IMR-90 (cell line): ENCODE measurements around the gene STAG1. TPM values are rescaled to one million over a fixed set of nuclear protein-coding genes. Genes with fewer than 3 reads are reported as not detected.

Experiments
- ATAC-seq: fragments of 200-7000 bp; cut with Tn5 transposase; 2 replicates; pipeline ENCODE4 v1.9.1; 2020; ENCODE audit warnings: low read depth, mild to moderate bottlenecking, moderate library complexity
- BruUV-seq: library from RNA; stranded (reverse); fragments of 400-500 nt; replicated peaks from 2 replicates; lab custom pipeline; 2021; lab: Mats Ljungman, UMichigan
- CTCF ChIA-PET: fragments of 300-600 bp; formaldehyde crosslinking; extraction: SDS; loops from one replicate; lab custom pipeline; 2021; ENCODE audit warnings: antibody characterized with exemption; lab: Yijun Ruan, JAX
- POLR2A ChIA-PET: fragments of 300-600 bp; sonication (Branson Sonifier 250); formaldehyde crosslinking; loops from one replicate; lab custom pipeline; 2022; ENCODE audit warnings: antibody characterized with exemption; ENCODE audit not compliant: unreplicated experiment; lab: Charles Lee
- DNase-seq: peaks from one replicate; pipeline ENCODE4 v3.0.0; 2013
- H2AFZ ChIP-seq: replicated peaks from 2 replicates; pipeline ENCODE3; 2013; ENCODE audit warnings: low read length, mild to moderate bottlenecking; ENCODE audit not compliant: poor library complexity
- H2AK5ac ChIP-seq: 2 replicates; pipeline ENCODE4 v1.6.1; 2013; ENCODE audit warnings: low read depth, low read length, inconsistent platforms
- H2AK9ac ChIP-seq: replicated peaks from 2 replicates; pipeline ENCODE3; 2013; ENCODE audit warnings: mild to moderate bottlenecking, low read depth, low read length, moderate library complexity; ENCODE audit not compliant: poor library complexity
- H2BK120ac ChIP-seq: 2 replicates; pipeline ENCODE4 v1.6.1; 2013; ENCODE audit warnings: low read depth, low read length, inconsistent platforms
- H2BK15ac ChIP-seq: 3 replicates; pipeline ENCODE4 v1.6.1; 2013; ENCODE audit warnings: low read depth, low read length, inconsistent platforms
- H2BK20ac ChIP-seq: 2 replicates; pipeline ENCODE4 v1.6.1; 2013; ENCODE audit warnings: low read depth, mild to moderate bottlenecking, inconsistent platforms, low read length, moderate library complexity
- H2BK5ac ChIP-seq: 2 replicates; pipeline ENCODE4 v1.6.1; 2013; ENCODE audit warnings: mild to moderate bottlenecking, low read depth, low read length, inconsistent platforms; ENCODE audit not compliant: poor library complexity, severe bottlenecking
- H3K14ac ChIP-seq: replicated peaks from 2 replicates; pipeline ENCODE4 v1.6.1; 2013; ENCODE audit warnings: low read depth, low read length, inconsistent platforms
- H3K18ac ChIP-seq: 2 replicates; pipeline ENCODE4 v1.6.1; 2013; ENCODE audit warnings: low read depth, low read length, control low read depth
- H3K23ac ChIP-seq: 2 replicates; pipeline ENCODE4 v1.6.1; 2013; ENCODE audit warnings: low read depth, low read length, inconsistent platforms
- H3K27ac ChIP-seq: 2 replicates; pipeline ENCODE4 v1.5.1; 2013; ENCODE audit warnings: mild to moderate bottlenecking, control low read depth, low read length; ENCODE audit not compliant: insufficient read depth
- H3K27me3 ChIP-seq: 2 replicates; pipeline ENCODE4 v1.6.1; 2013; ENCODE audit warnings: low read length; ENCODE audit not compliant: control insufficient read depth, insufficient read depth
- H3K36me3 ChIP-seq: 2 replicates; pipeline ENCODE4 v1.6.1; 2013; ENCODE audit warnings: low read length, mixed read lengths; ENCODE audit not compliant: control insufficient read depth, insufficient read depth
- H3K4ac ChIP-seq: 2 replicates; pipeline ENCODE4 v1.6.1; 2013; ENCODE audit warnings: low read depth, low read length, inconsistent platforms
- H3K4me1 ChIP-seq: 2 replicates; pipeline ENCODE4 v1.6.1; 2013; ENCODE audit warnings: low read length, mixed read lengths; ENCODE audit not compliant: control insufficient read depth, insufficient read depth
- H3K4me2 ChIP-seq: 2 replicates; pipeline ENCODE4 v1.6.1; 2013; ENCODE audit warnings: low read depth, mild to moderate bottlenecking, control low read depth, low read length, moderate library complexity
- H3K4me3 ChIP-seq: 2 replicates; pipeline ENCODE4 v1.5.1; 2013; ENCODE audit warnings: low read depth, mild to moderate bottlenecking, control low read depth, low read length, moderate library complexity; ENCODE audit not compliant: insufficient read depth
- H3K56ac ChIP-seq: 2 replicates; pipeline ENCODE4 v1.6.1; 2013; ENCODE audit warnings: low read length, inconsistent platforms; ENCODE audit not compliant: insufficient read depth; ENCODE audit errors: extremely low read depth
- H3K79me1 ChIP-seq, 2 experiments: 2 replicates each; pipeline ENCODE4 v1.6.1; 2013; ENCODE audit warnings: low read length in 2 of 2, inconsistent platforms in 1 of 2, low read depth in 1 of 2
- H3K9ac ChIP-seq: 2 replicates; pipeline ENCODE4 v1.6.1; 2013; ENCODE audit warnings: low read depth, low read length, control low read depth
- H3K9me1 ChIP-seq: 2 replicates; pipeline ENCODE4 v1.6.1; 2013; ENCODE audit warnings: low read length, inconsistent platforms; ENCODE audit not compliant: insufficient read depth
- H3K9me3 ChIP-seq: 2 replicates; pipeline ENCODE4 v1.6.1; 2013; ENCODE audit warnings: low read length; ENCODE audit not compliant: control insufficient read depth, insufficient read depth
- H4K20me1 ChIP-seq: 2 replicates; pipeline ENCODE4 v1.6.1; 2013; ENCODE audit warnings: low read length, inconsistent platforms; ENCODE audit not compliant: insufficient read depth
- H4K5ac ChIP-seq: 2 replicates; pipeline ENCODE4 v1.6.1; 2013; ENCODE audit warnings: mild to moderate bottlenecking, low read depth, low read length, control low read depth
- H4K8ac ChIP-seq, 2 experiments: 2 replicates each; pipeline ENCODE4 v1.6.1; 2013; ENCODE audit warnings: low read depth in 2 of 2, low read length in 2 of 2, control low read depth in 1 of 2, inconsistent platforms in 1 of 2
- H4K91ac ChIP-seq: 2 replicates; pipeline ENCODE4 v1.6.1; 2013; ENCODE audit warnings: low read depth, low read length, inconsistent platforms; ENCODE audit not compliant: insufficient read depth
- BHLHE40 ChIP-seq: fragments of 150-350 bp; IDR thresholded peaks from 2 replicates; pipeline ENCODE4 v1.6.1; 2016; ENCODE audit warnings: mild to moderate bottlenecking, low read depth, low read length
- CEBPB ChIP-seq: IDR thresholded peaks from 2 replicates; pipeline ENCODE4 v1.6.1; 2012; ENCODE audit warnings: low read depth, low read length, improper control_type of control experiment
- FOS ChIP-seq: fragments of 150-350 bp; IDR thresholded peaks from 2 replicates; pipeline ENCODE4 v1.6.1; 2016; ENCODE audit warnings: low read depth, low read length
- MAFK ChIP-seq: IDR thresholded peaks from 2 replicates; pipeline ENCODE4 v1.6.1; 2012; ENCODE audit warnings: low read depth, low read length, improper control_type of control experiment
- MAZ ChIP-seq: IDR thresholded peaks from 2 replicates; pipeline ENCODE4 v1.6.1; 2012; ENCODE audit warnings: low read depth, mild to moderate bottlenecking, low read length, improper control_type of control experiment, moderate library complexity, borderline replicate concordance
- MXI1 ChIP-seq: IDR thresholded peaks from 2 replicates; pipeline ENCODE4 v1.6.1; 2012; ENCODE audit warnings: low read depth, mild to moderate bottlenecking, low read length, moderate library complexity, borderline replicate concordance
- NFE2L2 ChIP-seq: fragments of 150-350 bp; IDR thresholded peaks from 2 replicates; pipeline ENCODE4 v1.6.1; 2016; ENCODE audit warnings: low read depth, mild to moderate bottlenecking, low read length
- RAD21 ChIP-seq: IDR thresholded peaks from 2 replicates; pipeline ENCODE4 v1.6.1; 2012; ENCODE audit warnings: low read length, improper control_type of control experiment
- RCOR1 ChIP-seq: IDR thresholded peaks from 2 replicates; pipeline ENCODE4 v1.6.1; 2012; ENCODE audit warnings: mild to moderate bottlenecking, low read length, improper control_type of control experiment; ENCODE audit not compliant: insufficient replicate concordance
- RFX5 ChIP-seq: IDR thresholded peaks from 2 replicates; pipeline ENCODE4 v1.8.0; 2012; ENCODE audit warnings: low read depth, mild to moderate bottlenecking, low read length, moderate library complexity
- SMC3 ChIP-seq: fragments of 150-350 bp; IDR thresholded peaks from 2 replicates; pipeline ENCODE4 v1.6.1; 2016; ENCODE audit warnings: low read depth, mild to moderate bottlenecking, antibody characterized with exemption, low read length, moderate library complexity
- dilution Hi-C: fragments of 300-500 bp; cut with HindIII; formaldehyde crosslinking; loops from one replicate; pipeline ENCODE4 v1.14.3; 2018; ENCODE audit warnings: low sequenced_read_pairs; ENCODE audit not compliant: unreplicated experiment
- in situ Hi-C: fragments of 300-500 bp; cut with MboI; formaldehyde crosslinking; loops from 3 replicates; pipeline ENCODE4 v1.14.3; 2019; ENCODE audit warnings: low sequenced_read_pairs, inconsistent platforms, mixed read lengths
- intact Hi-C: fragments of 100-400 bp; cut with micrococcal nuclease; formaldehyde crosslinking; loops from 2 replicates; pipeline ENCODE4 v1.10.0; 2022
- polyA plus RNA-seq, 3 experiments: library from polyadenylated mRNA; depleted of rRNA; stranded (reverse); fragments of >200 nt; gene quantifications; 2 replicates each; pipeline ENCODE4 v1.2.3, GENCODE V29; 2012; ENCODE audit warnings: low replicate concordance in 1 of 3
- total RNA-seq: library from RNA; depleted of rRNA; stranded (reverse); fragments of >200 nt; gene quantifications from 2 replicates; pipeline ENCODE4 v1.2.3, GENCODE V29; 2012
- TF ChIP-seq, protein P1 (sequence below): conservative IDR thresholded peaks from 2 replicates; pipeline ENCODE4 v1.5.1; 2012; ENCODE audit warnings: mild to moderate bottlenecking, low read depth, low read length, improper control_type of control experiment
- TF ChIP-seq, protein P2 (sequence below): fragments of 150-350 bp; IDR thresholded peaks from 2 replicates; pipeline ENCODE4 v1.6.1; 2016; ENCODE audit warnings: low read depth, mild to moderate bottlenecking, low read length, moderate library complexity, borderline replicate concordance
- TF ChIP-seq, protein P3 (sequence below): fragments of 150-350 bp; IDR thresholded peaks from 2 replicates; pipeline ENCODE4 v1.6.1; 2017; ENCODE audit warnings: mild to moderate bottlenecking, antibody characterized with exemption, low read length, low read depth

STAG1 gene
- total and polyA plus RNA-seq, 2 of the 4 experiments (the other 2 are of a cell fraction): 9.6 to 32.3 TPM

DNA sequence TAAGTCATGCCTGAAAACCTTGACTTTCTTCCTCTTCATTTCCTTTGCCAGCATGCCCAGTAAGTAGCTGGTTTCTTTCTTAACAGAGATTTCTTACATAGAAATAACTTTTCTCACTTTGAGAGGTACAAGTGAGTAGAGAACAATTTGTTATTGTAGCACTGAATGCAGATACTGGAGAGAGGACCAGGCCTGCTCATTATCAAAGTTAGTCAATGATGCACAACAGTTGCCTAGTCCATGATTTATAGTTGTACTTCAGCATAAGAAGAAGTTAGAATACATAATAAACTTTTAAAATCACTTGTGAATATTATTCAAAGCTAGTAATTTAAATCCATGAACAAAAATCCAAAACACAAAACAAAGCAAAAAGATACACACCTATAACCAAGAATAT, 289.0 kb downstream of the STAG1 start:
- Histone ChIP-seq H2AK5ac (no peak overlapping the region), H3K36me3 (no peaks in the 10 kb centered on the region; the same call in 1 of the 2 replicates), H3K9ac (no peak overlapping the region), H3K27me3 (no peaks in the 10 kb centered on the region), H3K27ac (no peak overlapping the region; the same call in 1 of the 2 replicates), H2AK9ac (no peak overlapping the region), H4K20me1 (no peaks in the 10 kb centered on the region), H4K8ac (peak overlapping the region in 1 of 2 experiments; percentile 69; a peak in 1 of 4 replicates), H3K79me1 (peaks cover 10 to 18% of the 10 kb centered on the region in 2 experiments; a peak in 2 of 4 replicates), H3K23ac (no peak overlapping the region), H3K9me1 (no peaks in the 10 kb centered on the region), H2BK15ac (peak overlapping the region; percentile 20; the same call in 1 of the 3 replicates), H3K4me2 (no peak overlapping the region), H2BK120ac (no peak overlapping the region), H2AFZ (no peak overlapping the region), H3K9me3 (peaks cover under 1% of the 10 kb centered on the region; the same call in 1 of the 2 replicates), H3K56ac (no peak overlapping the region; the same call in 1 of the 2 replicates), H3K4me3 (no peak overlapping the region), H3K4ac (no peak overlapping the region; the same call in 1 of the 2 replicates), H3K14ac (no peak overlapping the region), H2BK5ac (peak overlapping the region; percentile 86), H3K4me1 (peaks cover 9% of the 10 kb centered on the region), H3K18ac (peak overlapping the region; percentile 29; the same call in 1 of the 2 replicates), H2BK20ac (no peak overlapping the region; the same call in 1 of the 2 replicates), H4K91ac (no peak overlapping the region), H4K5ac (no peak overlapping the region)
- in situ Hi-C loops (no loop called here), dilution Hi-C loops (no loop called here), intact Hi-C loops (no loop called here)
- BruUV-seq: no TSS peak
- ATAC-seq (no peak), DNase-seq (no peak)
- CTCF ChIA-PET: no interaction called here
- TF ChIP-seq, protein P1, sequence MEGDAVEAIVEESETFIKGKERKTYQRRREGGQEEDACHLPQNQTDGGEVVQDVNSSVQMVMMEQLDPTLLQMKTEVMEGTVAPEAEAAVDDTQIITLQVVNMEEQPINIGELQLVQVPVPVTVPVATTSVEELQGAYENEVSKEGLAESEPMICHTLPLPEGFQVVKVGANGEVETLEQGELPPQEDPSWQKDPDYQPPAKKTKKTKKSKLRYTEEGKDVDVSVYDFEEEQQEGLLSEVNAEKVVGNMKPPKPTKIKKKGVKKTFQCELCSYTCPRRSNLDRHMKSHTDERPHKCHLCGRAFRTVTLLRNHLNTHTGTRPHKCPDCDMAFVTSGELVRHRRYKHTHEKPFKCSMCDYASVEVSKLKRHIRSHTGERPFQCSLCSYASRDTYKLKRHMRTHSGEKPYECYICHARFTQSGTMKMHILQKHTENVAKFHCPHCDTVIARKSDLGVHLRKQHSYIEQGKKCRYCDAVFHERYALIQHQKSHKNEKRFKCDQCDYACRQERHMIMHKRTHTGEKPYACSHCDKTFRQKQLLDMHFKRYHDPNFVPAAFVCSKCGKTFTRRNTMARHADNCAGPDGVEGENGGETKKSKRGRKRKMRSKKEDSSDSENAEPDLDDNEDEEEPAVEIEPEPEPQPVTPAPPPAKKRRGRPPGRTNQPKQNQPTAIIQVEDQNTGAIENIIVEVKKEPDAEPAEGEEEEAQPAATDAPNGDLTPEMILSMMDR: no peak
- TF ChIP-seq MAFK (no peak), FOS (no peak), SMC3 (no peak), MXI1 (no peak), RAD21 (no peak), NFE2L2 (no peak), RCOR1 (no peak), BHLHE40 (no peak), CEBPB (no peak), MAZ (no peak), RFX5 (no peak)
- TF ChIP-seq, protein P2, sequence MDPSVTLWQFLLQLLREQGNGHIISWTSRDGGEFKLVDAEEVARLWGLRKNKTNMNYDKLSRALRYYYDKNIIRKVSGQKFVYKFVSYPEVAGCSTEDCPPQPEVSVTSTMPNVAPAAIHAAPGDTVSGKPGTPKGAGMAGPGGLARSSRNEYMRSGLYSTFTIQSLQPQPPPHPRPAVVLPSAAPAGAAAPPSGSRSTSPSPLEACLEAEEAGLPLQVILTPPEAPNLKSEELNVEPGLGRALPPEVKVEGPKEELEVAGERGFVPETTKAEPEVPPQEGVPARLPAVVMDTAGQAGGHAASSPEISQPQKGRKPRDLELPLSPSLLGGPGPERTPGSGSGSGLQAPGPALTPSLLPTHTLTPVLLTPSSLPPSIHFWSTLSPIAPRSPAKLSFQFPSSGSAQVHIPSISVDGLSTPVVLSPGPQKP: no peak
- TF ChIP-seq, protein P3, sequence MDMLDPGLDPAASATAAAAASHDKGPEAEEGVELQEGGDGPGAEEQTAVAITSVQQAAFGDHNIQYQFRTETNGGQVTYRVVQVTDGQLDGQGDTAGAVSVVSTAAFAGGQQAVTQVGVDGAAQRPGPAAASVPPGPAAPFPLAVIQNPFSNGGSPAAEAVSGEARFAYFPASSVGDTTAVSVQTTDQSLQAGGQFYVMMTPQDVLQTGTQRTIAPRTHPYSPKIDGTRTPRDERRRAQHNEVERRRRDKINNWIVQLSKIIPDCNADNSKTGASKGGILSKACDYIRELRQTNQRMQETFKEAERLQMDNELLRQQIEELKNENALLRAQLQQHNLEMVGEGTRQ: no peak
- POLR2A ChIA-PET: no interaction called here
